ENCODE measurements around the gene WWC2.

DNA sequence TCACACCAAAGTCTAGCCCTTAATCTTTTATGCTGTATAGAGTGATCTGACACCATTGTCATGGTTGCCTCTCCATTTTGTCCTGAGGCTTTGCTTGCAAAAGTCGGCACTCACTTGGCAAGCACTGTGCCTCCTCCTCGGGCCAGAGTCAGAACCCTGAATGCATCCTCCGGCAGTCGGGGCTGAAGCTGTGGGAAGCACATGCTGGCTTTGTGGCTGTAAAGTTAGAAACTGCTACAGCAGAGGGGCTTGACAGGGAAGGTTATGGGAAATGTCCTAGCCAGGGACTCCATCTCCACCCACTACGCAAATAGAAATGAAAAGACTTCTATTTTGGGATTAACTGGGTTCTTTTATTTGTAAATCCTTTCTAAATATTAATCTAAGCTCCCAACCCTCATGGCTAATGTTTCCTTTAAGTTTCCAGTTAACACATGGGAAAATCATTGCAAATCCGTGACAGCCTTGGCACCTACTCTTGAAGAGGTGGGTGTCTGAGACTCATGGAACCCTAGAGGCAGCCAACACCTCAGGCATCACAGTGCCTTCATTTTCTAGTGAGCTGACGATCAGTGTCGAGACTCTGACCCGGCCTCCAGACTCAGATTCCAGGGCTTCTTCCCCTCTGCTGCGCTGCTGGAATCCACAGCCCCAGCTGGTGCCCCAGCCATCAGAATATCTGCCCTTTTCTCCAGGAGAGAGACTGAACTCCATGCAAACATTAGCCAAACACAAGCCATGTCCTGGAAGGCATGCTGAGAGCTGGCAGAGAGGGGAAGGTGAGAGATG lies 231.1 kb downstream of the WWC2 start:
- TF ChIP-seq, protein P1, sequence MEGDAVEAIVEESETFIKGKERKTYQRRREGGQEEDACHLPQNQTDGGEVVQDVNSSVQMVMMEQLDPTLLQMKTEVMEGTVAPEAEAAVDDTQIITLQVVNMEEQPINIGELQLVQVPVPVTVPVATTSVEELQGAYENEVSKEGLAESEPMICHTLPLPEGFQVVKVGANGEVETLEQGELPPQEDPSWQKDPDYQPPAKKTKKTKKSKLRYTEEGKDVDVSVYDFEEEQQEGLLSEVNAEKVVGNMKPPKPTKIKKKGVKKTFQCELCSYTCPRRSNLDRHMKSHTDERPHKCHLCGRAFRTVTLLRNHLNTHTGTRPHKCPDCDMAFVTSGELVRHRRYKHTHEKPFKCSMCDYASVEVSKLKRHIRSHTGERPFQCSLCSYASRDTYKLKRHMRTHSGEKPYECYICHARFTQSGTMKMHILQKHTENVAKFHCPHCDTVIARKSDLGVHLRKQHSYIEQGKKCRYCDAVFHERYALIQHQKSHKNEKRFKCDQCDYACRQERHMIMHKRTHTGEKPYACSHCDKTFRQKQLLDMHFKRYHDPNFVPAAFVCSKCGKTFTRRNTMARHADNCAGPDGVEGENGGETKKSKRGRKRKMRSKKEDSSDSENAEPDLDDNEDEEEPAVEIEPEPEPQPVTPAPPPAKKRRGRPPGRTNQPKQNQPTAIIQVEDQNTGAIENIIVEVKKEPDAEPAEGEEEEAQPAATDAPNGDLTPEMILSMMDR (IDR thresholded peaks at IDR 0.05; ENCODE audit: low read depth, low read length), result no peak
- no peak for TF ChIP-seq EZH2phosphoT487 (IDR thresholded peaks at IDR 0.05; ENCODE audit: low read depth)
